Endothelial cell of umbilical vein (primary cell): ENCODE results near the gene RTEL1. TPM values are rescaled to one million over a fixed set of nuclear protein-coding genes. Genes with fewer than 3 reads are reported as not detected.

Source experiments
- BruUV-seq: library from RNA; stranded (reverse); fragments of 400-500 nt; replicated peaks from 2 replicates; lab custom pipeline; 2021; lab: Mats Ljungman, UMichigan
- CTCF ChIA-PET: fragments of 300-600, 350-600 bp; sonication (Branson Sonifier 250); formaldehyde crosslinking; loops from one replicate; lab custom pipeline; 2021; ENCODE audit warnings: antibody characterized with exemption, inconsistent platforms; lab: Charles Lee
- POLR2A ChIA-PET: fragments of 300-600, 350-600 bp; sonication (Branson Sonifier 250); formaldehyde crosslinking; loops from one replicate; lab custom pipeline; 2021; ENCODE audit warnings: antibody characterized with exemption, inconsistent platforms; lab: Charles Lee
- DNase-seq: peaks from one replicate; pipeline ENCODE4 v3.0.0-alpha.2; 2011; ENCODE audit warnings: low read depth, low spot score
- FAIRE-seq: peaks from 2 replicates; lab custom pipeline; 2011; peaks lifted over from hg19 to GRCh38; lab: Jason Lieb, UNC
- H2AFZ ChIP-seq: 2 replicates; pipeline ENCODE4 v1.6.0; 2012; ENCODE audit warnings: low read depth, low read length, control low read depth, inconsistent platforms
- H3K27ac ChIP-seq: 2 replicates; pipeline ENCODE4 v1.5.1; 2011; ENCODE audit warnings: low read depth, mild to moderate bottlenecking, control low read depth, low read length, moderate library complexity; ENCODE audit not compliant: insufficient read depth
- H3K27me3 ChIP-seq, 2 experiments: 2 replicates each; pipeline versions ENCODE4 v1.6.0 to v1.6.1; 2011; ENCODE audit warnings: low read length in 2 of 2, mixed read lengths in 1 of 2; ENCODE audit not compliant: control insufficient read depth in 2 of 2, insufficient read depth in 2 of 2
- H3K36me3 ChIP-seq, 2 experiments: 2 replicates in 1 of 2; 3 replicates in 1 of 2; pipeline ENCODE4 v1.5.1; 2011; ENCODE audit warnings: low read length in 2 of 2, mild to moderate bottlenecking in 1 of 2, moderate library complexity in 1 of 2; ENCODE audit not compliant: control insufficient read depth in 2 of 2, insufficient read depth in 2 of 2; ENCODE audit errors: extremely low read depth in 1 of 2
- H3K4me1 ChIP-seq: 3 replicates; pipeline ENCODE4 v1.5.1; 2011; ENCODE audit warnings: mild to moderate bottlenecking, low read length; ENCODE audit not compliant: control insufficient read depth, insufficient read depth; ENCODE audit errors: extremely low read depth
- H3K4me2 ChIP-seq: 2 replicates; pipeline ENCODE4 v1.6.1; 2011; ENCODE audit warnings: low read length, control low read depth, mixed read lengths; ENCODE audit not compliant: insufficient read depth
- H3K4me3 ChIP-seq, 3 experiments: fragments of 200-600 bp in 1 of 3; sonication (generic), shearing (Covaris generic) in 1 of 3; replicated peaks in 1 of 3; 2 replicates each; pipeline ENCODE4 v1.5.1; 2011 to 2016; ENCODE audit warnings: control low read depth in 3 of 3, low read length in 3 of 3, mild to moderate bottlenecking in 2 of 3, inconsistent platforms in 1 of 3, low read depth in 1 of 3, moderate library complexity in 1 of 3; ENCODE audit not compliant: insufficient read depth in 1 of 3
- H3K79me2 ChIP-seq: 2 replicates; pipeline ENCODE4 v1.6.0; 2012; ENCODE audit warnings: low read length, inconsistent platforms; ENCODE audit not compliant: control insufficient read depth, insufficient read depth
- H3K9ac ChIP-seq: replicated peaks from 2 replicates; pipeline ENCODE3; 2011; ENCODE audit warnings: low read length, control low read depth; ENCODE audit not compliant: insufficient read depth; ENCODE audit errors: extremely low read depth
- H3K9me1 ChIP-seq: replicated peaks from 3 replicates; pipeline ENCODE4 v1.6.0; 2011; ENCODE audit warnings: mild to moderate bottlenecking, low read length; ENCODE audit not compliant: control insufficient read depth, insufficient read depth; ENCODE audit errors: extremely low read depth
- H3K9me3 ChIP-seq: replicated peaks from 2 replicates; pipeline ENCODE4 v1.5.1; 2012; ENCODE audit warnings: low read length, inconsistent platforms; ENCODE audit not compliant: control insufficient read depth, insufficient read depth
- H4K20me1 ChIP-seq: replicated peaks from 2 replicates; pipeline ENCODE3; 2011; ENCODE audit warnings: mild to moderate bottlenecking, low read length; ENCODE audit not compliant: control insufficient read depth, insufficient read depth; ENCODE audit errors: extremely low read depth
- EZH2 ChIP-seq: IDR thresholded peaks from 2 replicates; pipeline ENCODE4 v1.6.1; 2012; ENCODE audit warnings: borderline replicate concordance, low read depth, mild to moderate bottlenecking, moderate library complexity, low read length, inconsistent platforms; ENCODE audit not compliant: severe bottlenecking
- FOS ChIP-seq: IDR thresholded peaks from 2 replicates; pipeline ENCODE4 v1.6.1; 2011; ENCODE audit warnings: mild to moderate bottlenecking, low read length, moderate library complexity, borderline replicate concordance; ENCODE audit not compliant: insufficient read depth
- GATA2 ChIP-seq: IDR thresholded peaks from 2 replicates; pipeline ENCODE4 v1.7.0; 2011; ENCODE audit warnings: low read depth, mild to moderate bottlenecking, moderate library complexity, mixed read lengths, low read length; ENCODE audit not compliant: insufficient read length, insufficient read depth
- JUN ChIP-seq: IDR thresholded peaks from 2 replicates; pipeline ENCODE4 v1.6.1; 2011; ENCODE audit warnings: borderline replicate concordance, low read depth; ENCODE audit not compliant: insufficient read length, insufficient read depth
- MYC ChIP-seq: IDR thresholded peaks from one replicate; pipeline ENCODE4 v1.6.1; 2011; ENCODE audit warnings: mild to moderate bottlenecking, low read depth, low read length
- POLR2A ChIP-seq: IDR thresholded peaks from 2 replicates; pipeline ENCODE4 v1.6.1; 2012; ENCODE audit warnings: low read depth, mild to moderate bottlenecking, control low read depth, low read length
- POLR2AphosphoS5 ChIP-seq: IDR thresholded peaks from 2 replicates; pipeline ENCODE4 v1.6.1; 2012; ENCODE audit warnings: low read depth, mild to moderate bottlenecking, control low read depth, low read length, moderate library complexity; ENCODE audit not compliant: insufficient read depth
- dilution Hi-C: fragments of 300-500 bp; cut with MboI; formaldehyde crosslinking; loops from one replicate; pipeline ENCODE4 v1.15.0; 2019; ENCODE audit warnings: low sequenced_read_pairs; ENCODE audit not compliant: extremely low pct_ligation_motif_present
- intact Hi-C: fragments of 100-400 bp; cut with micrococcal nuclease; formaldehyde crosslinking; loops from one replicate; pipeline ENCODE4 v1.10.0; 2022
- polyA plus RNA-seq, 4 experiments: library from polyadenylated mRNA; depleted of rRNA in 3 of 4; stranded (reverse) in 3 of 4; unstranded in 1 of 4; fragments of >200 nt; gene quantifications; 2 replicates each; pipeline versions ENCODE4 v1.2.1 to v1.2.3, GENCODE V29; 2011 to 2012; ENCODE audit warnings: missing spikeins in 1 of 4
- total RNA-seq: library from RNA; stranded (reverse); gene quantifications from 2 replicates; pipeline ENCODE4 v1.2.3, GENCODE V29; 2021
- TF ChIP-seq, protein P1 (sequence below): IDR thresholded peaks from 2 replicates; pipeline ENCODE4 v1.6.1; 2011; ENCODE audit not compliant: insufficient read depth, insufficient read length
- TF ChIP-seq, protein P2 (sequence below), 2 donors: IDR thresholded peaks; 1 replicate in 1 of 2; 2 replicates in 1 of 2; pipeline ENCODE4 v1.5.1; 2011; ENCODE audit warnings: low read length in 2 of 2, mild to moderate bottlenecking in 2 of 2, moderate library complexity in 2 of 2, control low read depth in 1 of 2, inconsistent platforms in 1 of 2, low read depth in 1 of 2; ENCODE audit not compliant: insufficient read depth in 1 of 2; ENCODE audit errors: extremely low read depth in 1 of 2

Gene RTEL1
- total and polyA plus RNA-seq, 2 donors (not counting 3 experiments of a cell fraction or from before 2014, with no cell fraction given) = 17.0 to 44.9 TPM

DNA sequence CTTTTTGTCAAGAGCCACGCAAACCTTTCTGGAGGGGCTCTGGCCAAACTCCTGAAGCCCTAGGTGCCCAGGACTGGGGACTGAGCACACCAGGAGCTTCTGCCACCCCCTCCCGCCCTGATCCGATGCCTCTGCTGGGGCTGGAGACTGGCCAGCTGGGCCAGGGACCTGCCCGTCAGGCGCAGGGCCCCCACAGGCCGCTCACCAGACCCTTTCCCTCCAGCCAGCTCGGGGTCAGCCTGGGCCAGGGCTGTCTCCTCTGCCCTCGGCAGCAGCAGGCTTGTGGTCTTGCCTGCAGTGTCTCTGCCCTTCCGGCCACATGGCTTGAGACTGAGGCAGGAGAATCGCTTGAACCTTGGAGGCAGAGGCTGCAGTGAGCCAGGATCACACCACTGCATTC lies 14.6 kb downstream of the RTEL1 start:
- no TSS peak for BruUV-seq
- H3K79me2 ChIP-seq = no peaks in the 10 kb centered on the region
- DNase-seq (no peak), FAIRE-seq (no peak)
- H3K4me1 ChIP-seq = no peaks in the 10 kb centered on the region
- H3K27ac ChIP-seq = no peak overlapping the region
- dilution Hi-C loops = no loop called here
- no peak overlapping the region for H2AFZ ChIP-seq
- no peaks in the 10 kb centered on the region for H4K20me1 ChIP-seq
- H3K4me3 ChIP-seq = no peak overlapping the region
- TF ChIP-seq, protein P1, sequence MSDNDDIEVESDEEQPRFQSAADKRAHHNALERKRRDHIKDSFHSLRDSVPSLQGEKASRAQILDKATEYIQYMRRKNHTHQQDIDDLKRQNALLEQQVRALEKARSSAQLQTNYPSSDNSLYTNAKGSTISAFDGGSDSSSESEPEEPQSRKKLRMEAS = no peak
- no peak for TF ChIP-seq POLR2A
- no peak for TF ChIP-seq JUN
- TF ChIP-seq MYC = no peak
- TF ChIP-seq, protein P2, sequence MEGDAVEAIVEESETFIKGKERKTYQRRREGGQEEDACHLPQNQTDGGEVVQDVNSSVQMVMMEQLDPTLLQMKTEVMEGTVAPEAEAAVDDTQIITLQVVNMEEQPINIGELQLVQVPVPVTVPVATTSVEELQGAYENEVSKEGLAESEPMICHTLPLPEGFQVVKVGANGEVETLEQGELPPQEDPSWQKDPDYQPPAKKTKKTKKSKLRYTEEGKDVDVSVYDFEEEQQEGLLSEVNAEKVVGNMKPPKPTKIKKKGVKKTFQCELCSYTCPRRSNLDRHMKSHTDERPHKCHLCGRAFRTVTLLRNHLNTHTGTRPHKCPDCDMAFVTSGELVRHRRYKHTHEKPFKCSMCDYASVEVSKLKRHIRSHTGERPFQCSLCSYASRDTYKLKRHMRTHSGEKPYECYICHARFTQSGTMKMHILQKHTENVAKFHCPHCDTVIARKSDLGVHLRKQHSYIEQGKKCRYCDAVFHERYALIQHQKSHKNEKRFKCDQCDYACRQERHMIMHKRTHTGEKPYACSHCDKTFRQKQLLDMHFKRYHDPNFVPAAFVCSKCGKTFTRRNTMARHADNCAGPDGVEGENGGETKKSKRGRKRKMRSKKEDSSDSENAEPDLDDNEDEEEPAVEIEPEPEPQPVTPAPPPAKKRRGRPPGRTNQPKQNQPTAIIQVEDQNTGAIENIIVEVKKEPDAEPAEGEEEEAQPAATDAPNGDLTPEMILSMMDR (IDR thresholded peaks at IDR 0.05; ENCODE audit: extremely low read depth in 1 of 2, insufficient read depth in 1 of 2, low read depth in 1 of 2, low read length in 2 of 2) = no peak
- TF ChIP-seq POLR2AphosphoS5 = no peak
- TF ChIP-seq FOS = no peak
- no peak for TF ChIP-seq EZH2
- TF ChIP-seq GATA2 = no peak
- H3K9me1 ChIP-seq = no peaks in the 10 kb centered on the region
- ChIA-PET POLR2A (no interaction called here), CTCF (interaction anchor here (1.2 kb wide), 1 partner anchor 10 kb away, joined by 3 read pairs; no protein-coding TSS in a partner anchor)
- H3K36me3 ChIP-seq = peaks cover under 1 to 8% of the 10 kb centered on the region in 2 experiments
- H3K9ac ChIP-seq = no peak overlapping the region
- no peaks in the 10 kb centered on the region for H3K9me3 ChIP-seq
- intact Hi-C loops = no loop called here
- no peak overlapping the region for H3K4me2 ChIP-seq
- H3K27me3 ChIP-seq = no peaks in the 10 kb centered on the region
